GM21619 (cell line): ENCODE measurements around the gene S1PR1.

Experiments
- ATAC-seq: cut with Tn5 transposase; IDR thresholded peaks from one replicate; pipeline ENCODE4 v1.9.1; 2021; ENCODE audit not compliant: unreplicated experiment

Gene S1PR1

GRCh38 chr1:101245246-101245927 is 8.6 kb downstream of the S1PR1 start:
- no peak for ATAC-seq

- peak; percentile 94 for ATAC-seq
Measured at GRCh38 chr1:101247404-101248287, 10.8 kb downstream of the S1PR1 start.

GRCh38 chr1:101250222-101250621 is 13.4 kb downstream of the S1PR1 start:
- no peak for ATAC-seq

- ATAC-seq, result no peak
Measured at GRCh38 chr1:101250656-101251272, 13.9 kb downstream of the S1PR1 start.

- ATAC-seq, result no peak
Measured at GRCh38 chr1:101251504-101251903, 14.7 kb downstream of the S1PR1 start.

GRCh38 chr1:101253976-101254674 is 17.3 kb downstream of the S1PR1 start:
- ATAC-seq, result no peak

- peak; percentile 68 for ATAC-seq
Measured at GRCh38 chr1:101257500-101258325, 20.9 kb downstream of the S1PR1 start.

GRCh38 chr1:101259744-101260148 is 22.9 kb downstream of the S1PR1 start:
- ATAC-seq, result no peak

GRCh38 chr1:101260556-101261350 is 23.9 kb downstream of the S1PR1 start:
- no peak for ATAC-seq

GRCh38 chr1:101261623-101262022 is 24.8 kb downstream of the S1PR1 start:
- no peak for ATAC-seq

- no peak for ATAC-seq
Measured at GRCh38 chr1:101262060-101262459, 25.2 kb downstream of the S1PR1 start.

GRCh38 chr1:101262630-101263348 is 26.0 kb downstream of the S1PR1 start:
- no peak for ATAC-seq

- ATAC-seq, result no peak
Measured at GRCh38 chr1:101264697-101265096, 27.9 kb downstream of the S1PR1 start.

- no peak for ATAC-seq
Measured at GRCh38 chr1:101265684-101266083, 28.9 kb downstream of the S1PR1 start.

GRCh38 chr1:101267082-101267481 is 30.3 kb downstream of the S1PR1 start:
- no peak for ATAC-seq

- ATAC-seq, result no peak
Measured at GRCh38 chr1:101268893-101269292, 32.1 kb downstream of the S1PR1 start.

GRCh38 chr1:101275672-101276071 is 38.9 kb downstream of the S1PR1 start:
- ATAC-seq, result no peak

- no peak for ATAC-seq
Measured at GRCh38 chr1:101276818-101277217, 40.0 kb downstream of the S1PR1 start.

GRCh38 chr1:101278238-101278637 is 41.4 kb downstream of the S1PR1 start:
- ATAC-seq, result no peak
